Ectodermal cell (in vitro differentiated cells): Measurements from ENCODE around the gene ANO9.

ENCODE experiments used
- H3K27ac ChIP-seq: 2 replicates; pipeline ENCODE4 v1.7.0; 2013; ENCODE audit warnings: mild to moderate bottlenecking, low read depth, low read length; ENCODE audit not compliant: insufficient read depth, poor library complexity, severe bottlenecking
- H3K27me3 ChIP-seq: 2 replicates; pipeline ENCODE4 v1.7.0; 2013; ENCODE audit warnings: mild to moderate bottlenecking, low read length; ENCODE audit not compliant: insufficient read depth, control insufficient read depth, poor library complexity, severe bottlenecking
- H3K36me3 ChIP-seq: one replicate; pipeline ENCODE4 v1.7.0; 2013; ENCODE audit warnings: low read length; ENCODE audit not compliant: control insufficient read depth, insufficient read depth
- H3K4me1 ChIP-seq: one replicate; pipeline ENCODE4 v1.7.0; 2013; ENCODE audit warnings: low read length; ENCODE audit not compliant: control insufficient read depth, insufficient read depth
- H3K4me3 ChIP-seq: 2 replicates; pipeline ENCODE4 v1.7.0; 2013; ENCODE audit warnings: low read depth, low read length, control low read depth; ENCODE audit not compliant: insufficient read depth
- H3K9me3 ChIP-seq: 2 replicates; pipeline ENCODE4 v1.7.0; 2013; ENCODE audit warnings: mild to moderate bottlenecking, low read length, moderate library complexity; ENCODE audit not compliant: control insufficient read depth
- WGBS, 2 experiments: methylation state at CpG; one replicate each; pipeline ENCODE4 v1.1.7; 2013; ENCODE audit warnings: missing lambda C conversion rate in 2 of 2; 5-methylcytosine and 5-hydroxymethylcytosine counted together

ANO9 gene

GRCh38 chr11:452203-452744 is 10.5 kb upstream of the ANO9 start:
- 94 to 95% methylated on average over 12 of the region's 12 CpGs for WGBS, 2 experiments
- Histone ChIP-seq H3K4me3 (no peak overlapping the region), H3K9me3 (no peaks in the 10 kb centered on the region), H3K4me1 (peaks cover 10% of the 10 kb centered on the region), H3K27ac (no peak overlapping the region), H3K36me3 (peaks cover 2% of the 10 kb centered on the region), H3K27me3 (no peaks in the 10 kb centered on the region)

- H3K4me1 ChIP-seq = peaks cover 10% of the 10 kb centered on the region
- WGBS, 2 experiments = 93 to 94% methylated on average over 14 of the region's 14 CpGs
- H3K27me3 ChIP-seq = no peaks in the 10 kb centered on the region
- H3K27ac ChIP-seq = no peak overlapping the region
- peaks cover 2% of the 10 kb centered on the region for H3K36me3 ChIP-seq
- H3K9me3 ChIP-seq = no peaks in the 10 kb centered on the region
- H3K4me3 ChIP-seq = no peak overlapping the region
These were observed 9.9 kb upstream of the ANO9 start for GRCh38 chr11:451738-452137.

- peaks cover 13% of the 10 kb centered on the region for H3K4me1 ChIP-seq
- no peaks in the 10 kb centered on the region for H3K27me3 ChIP-seq
- no peak overlapping the region for H3K27ac ChIP-seq
- H3K36me3 ChIP-seq = peaks cover 2% of the 10 kb centered on the region
- H3K4me3 ChIP-seq = peak overlapping the region; percentile 96
- H3K9me3 ChIP-seq = no peaks in the 10 kb centered on the region
- 7 to 9% methylated on average over 46 of the region's 46 CpGs for WGBS, 2 experiments
These were observed 9.1 kb upstream of the ANO9 start for GRCh38 chr11:450809-451451.

GRCh38 chr11:449889-450808 is 8.3 kb upstream of the ANO9 start, which contains the start of gene PTDSS2:
TSS of gene PTDSS2 (plus strand) at chr11:450279. CDS start at chr11:450456, 177 bp downstream.
- Histone ChIP-seq H3K27ac (peak within 1 kb of the TSS; percentile 71), H3K27me3 (no peaks in the 10 kb centered on the region), H3K4me3 (peak within 1 kb of the TSS; percentile 96), H3K36me3 (peaks cover 2% of the 10 kb centered on the region), H3K9me3 (no peaks in the 10 kb centered on the region), H3K4me1 (peaks cover 10% of the 10 kb centered on the region)
- WGBS, 2 experiments = 2% methylated on average over 108 of the region's 108 CpGs

- peaks cover 2% of the 10 kb centered on the region for H3K36me3 ChIP-seq
- 6 to 7% methylated on average over 53 to 55 of the region's 55 CpGs for WGBS, 2 experiments
- no peaks in the 10 kb centered on the region for H3K27me3 ChIP-seq
- H3K27ac ChIP-seq = peak overlapping the region; percentile 67
- peaks cover 9% of the 10 kb centered on the region for H3K4me1 ChIP-seq
- peak overlapping the region; percentile 84 for H3K4me3 ChIP-seq
- H3K9me3 ChIP-seq = no peaks in the 10 kb centered on the region
These were observed 6.3 kb upstream of the ANO9 start for GRCh38 chr11:447923-448731.

GRCh38 chr11:446891-447290 is 5.1 kb upstream of the ANO9 start:
- WGBS, 2 experiments = 89 to 90% methylated on average over 7 of the region's 7 CpGs
- H3K4me3 ChIP-seq = no peak overlapping the region
- H3K4me1 ChIP-seq = peaks cover 11% of the 10 kb centered on the region
- H3K27ac ChIP-seq = no peak overlapping the region
- H3K36me3 ChIP-seq = no peaks in the 10 kb centered on the region
- H3K9me3 ChIP-seq = no peaks in the 10 kb centered on the region
- no peaks in the 10 kb centered on the region for H3K27me3 ChIP-seq

- WGBS, 2 experiments = 83 to 84% methylated on average over 20 of the region's 20 CpGs
- H3K4me3 ChIP-seq = no peak overlapping the region
- no peaks in the 10 kb centered on the region for H3K9me3 ChIP-seq
- H3K36me3 ChIP-seq = no peaks in the 10 kb centered on the region
- no peaks in the 10 kb centered on the region for H3K27me3 ChIP-seq
- H3K4me1 ChIP-seq = peaks cover 10% of the 10 kb centered on the region
- no peak overlapping the region for H3K27ac ChIP-seq
These were observed 4.2 kb upstream of the ANO9 start for GRCh38 chr11:445765-446588.

GRCh38 chr11:444396-445144 is 2.8 kb upstream of the ANO9 start:
- Histone ChIP-seq H3K4me3 (no peak overlapping the region), H3K27me3 (no peaks in the 10 kb centered on the region), H3K9me3 (no peaks in the 10 kb centered on the region), H3K4me1 (peaks cover 10% of the 10 kb centered on the region), H3K36me3 (no peaks in the 10 kb centered on the region), H3K27ac (no peak overlapping the region)
- WGBS, 2 experiments = 76 to 77% methylated on average over 10 to 11 of the region's 12 CpGs
